ENCODE measurements around the gene MAGEF1. TPM values are rescaled to one million over a fixed set of nuclear protein-coding genes. Genes with fewer than 3 reads are reported as not detected.

Gene MAGEF1
- total RNA-seq, 4 donors from 2014 or later, result 10.3 to 16.5 (median 12.3) TPM

DNA sequence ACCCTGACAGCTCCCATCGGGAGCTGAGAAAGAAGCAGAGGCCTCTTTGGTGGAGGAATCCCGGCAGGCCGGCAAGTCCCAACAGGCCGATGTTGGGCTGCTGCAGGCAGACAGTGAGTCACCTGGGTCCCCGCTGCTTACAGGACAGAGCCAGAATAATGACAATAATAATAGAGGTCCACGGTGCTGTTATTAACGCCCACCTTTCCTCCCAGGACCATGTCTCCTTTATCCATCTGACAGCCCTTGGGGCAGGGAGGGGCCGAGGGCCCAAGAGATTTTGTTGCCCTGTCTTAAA, 29.3 kb upstream of the MAGEF1 start:
- no peak for TF ChIP-seq CTCF (IDR thresholded peaks at IDR 0.05; ENCODE audit: low read depth)

DNA sequence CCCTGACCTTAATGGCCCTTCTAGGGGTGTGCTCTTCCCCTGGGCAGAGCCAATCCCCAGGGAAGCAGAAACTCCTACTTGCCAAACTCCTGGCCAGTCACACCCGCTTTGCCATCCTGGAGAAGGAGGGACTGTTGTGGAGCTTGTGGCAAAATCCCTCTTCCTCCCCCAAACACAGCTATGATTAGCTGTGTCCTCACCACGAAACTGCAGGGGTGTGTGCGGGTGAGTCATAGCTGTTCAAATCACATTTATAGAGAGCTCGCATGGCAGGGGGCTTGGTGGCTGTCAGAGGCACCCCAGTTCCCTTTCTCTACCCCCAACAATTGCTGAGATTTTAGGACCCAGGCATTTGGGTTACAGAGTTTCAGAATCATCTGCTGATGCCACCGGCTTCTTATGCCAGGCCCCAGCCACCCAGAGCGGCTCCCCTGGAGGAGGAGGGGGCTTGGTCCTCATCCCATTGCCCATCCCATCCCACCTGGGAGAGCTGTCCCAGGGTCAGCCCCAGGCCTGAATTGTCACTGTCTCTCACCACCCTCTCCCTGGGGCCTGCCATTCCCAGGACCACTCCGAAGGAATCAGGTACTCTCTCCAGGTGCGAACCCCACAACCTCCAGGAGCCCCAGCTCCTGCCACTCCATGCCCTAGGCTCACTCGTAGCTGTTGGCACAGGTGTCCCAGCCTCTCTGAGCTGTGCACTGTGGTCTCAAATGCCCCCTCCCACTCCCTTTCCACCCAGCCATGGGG, 28.8 kb upstream of the MAGEF1 start:
- TF ChIP-seq CTCF (IDR thresholded peaks at IDR 0.05; ENCODE audit: low read depth), result no peak

DNA sequence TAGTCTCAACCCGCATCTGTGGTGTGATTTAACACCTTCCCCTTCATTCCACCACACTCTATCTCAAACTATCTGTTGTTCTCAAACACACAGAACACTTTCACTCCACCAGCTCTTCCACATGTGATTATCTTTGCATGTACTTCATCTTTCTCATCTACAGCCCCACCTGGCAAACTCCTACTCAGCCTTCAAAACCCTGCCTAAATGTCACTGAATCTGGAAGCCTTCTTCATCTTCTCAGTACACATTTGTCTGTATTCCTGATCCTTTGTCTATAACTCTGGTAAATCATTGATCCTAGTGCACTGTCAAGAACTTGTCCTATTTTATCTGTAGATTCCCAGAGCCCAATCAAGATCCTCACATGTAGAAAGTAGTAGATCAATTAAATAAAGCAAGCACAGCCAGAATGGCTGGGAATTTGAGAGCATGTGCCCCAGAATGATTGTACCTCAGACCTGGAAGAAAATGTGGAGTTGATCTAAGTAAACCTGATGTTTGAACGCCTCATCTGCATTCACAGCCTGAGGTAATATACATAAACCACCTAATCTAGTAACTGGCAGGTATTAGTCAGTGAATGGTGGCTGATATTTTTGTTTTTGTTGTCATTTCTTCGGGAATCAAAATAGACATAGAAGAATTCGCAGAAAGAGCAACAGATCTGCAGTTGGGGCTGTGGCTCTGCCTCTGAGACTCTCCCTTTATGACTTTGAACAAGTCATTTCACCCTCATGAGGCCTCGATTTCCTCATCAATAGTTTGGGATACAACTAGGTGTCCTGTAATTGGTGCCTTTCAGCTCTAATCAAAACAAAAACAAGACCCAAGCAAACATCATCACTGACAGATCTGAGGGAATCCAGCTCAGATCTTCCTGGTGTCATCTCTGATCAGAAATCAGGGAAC, 28.0 kb upstream of the MAGEF1 start:
- no peak for TF ChIP-seq CTCF (IDR thresholded peaks at IDR 0.05; ENCODE audit: low read depth)

DNA sequence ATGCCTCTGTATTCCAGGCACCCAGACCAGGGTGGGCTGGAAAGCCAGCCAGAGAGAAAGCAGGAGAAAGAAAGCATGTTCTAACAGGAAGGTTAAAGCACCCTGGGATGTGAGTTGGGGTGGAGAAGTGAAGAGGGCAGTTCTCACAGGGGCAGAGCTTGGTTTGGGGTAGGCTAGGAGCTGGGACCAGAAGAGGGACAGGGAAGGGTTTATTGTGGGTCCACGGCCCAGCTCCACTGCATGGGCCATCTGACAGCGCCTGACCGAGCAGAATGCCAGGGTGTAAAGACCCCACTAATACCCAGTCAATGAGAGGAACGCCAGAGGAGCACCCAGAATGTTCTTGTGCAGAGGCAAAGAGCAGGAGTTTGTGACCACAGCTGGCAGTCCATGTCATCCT, 27.1 kb upstream of the MAGEF1 start:
- no peak for TF ChIP-seq CTCF (IDR thresholded peaks at IDR 0.05; ENCODE audit: low read depth)

DNA sequence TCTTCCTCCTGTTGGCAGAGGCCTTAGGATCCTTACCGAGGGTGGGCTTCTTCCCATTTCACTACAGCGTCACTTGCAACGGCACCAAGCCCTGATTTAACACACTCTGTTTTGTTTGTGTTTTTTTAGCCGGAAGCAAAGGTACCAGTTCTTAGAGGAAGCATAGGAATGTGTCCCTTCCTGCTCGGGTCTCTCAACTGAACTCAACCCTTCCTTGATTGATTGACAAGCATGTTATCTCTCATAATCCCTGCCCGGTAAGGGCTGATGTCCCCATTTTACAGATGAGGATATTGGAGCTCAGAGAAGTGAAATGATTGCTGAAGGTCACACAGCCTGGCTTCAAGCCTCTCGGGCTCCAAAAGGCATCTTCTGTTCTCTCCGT, 26.6 kb upstream of the MAGEF1 start:
- no peak for TF ChIP-seq CTCF (IDR thresholded peaks at IDR 0.05; ENCODE audit: low read depth)

GRCh38 chr3:184737641-184738505, 26.0 kb upstream of the MAGEF1 start:
- no peak for TF ChIP-seq CTCF (IDR thresholded peaks at IDR 0.05; ENCODE audit: low read depth)

DNA sequence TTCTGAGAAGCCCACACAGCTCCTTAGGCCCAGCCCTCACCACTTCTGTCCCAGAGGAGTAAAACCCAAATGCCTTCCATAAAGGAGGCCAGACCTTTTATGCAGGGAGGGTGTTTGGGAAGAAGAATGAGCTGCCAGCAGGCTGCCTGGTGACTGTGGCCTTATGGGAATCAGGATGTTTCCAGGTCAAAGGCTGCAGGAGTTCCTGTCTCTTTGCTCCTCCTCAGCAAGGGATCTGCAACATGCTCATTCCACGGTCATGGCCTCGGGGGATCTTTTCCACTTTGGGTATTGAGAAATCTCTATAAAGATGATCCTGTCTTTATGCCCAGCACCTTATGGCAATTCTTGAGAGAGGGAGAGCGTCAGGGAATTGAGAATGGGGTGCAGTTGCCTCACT, 25.2 kb upstream of the MAGEF1 start:
- TF ChIP-seq CTCF (IDR thresholded peaks at IDR 0.05; ENCODE audit: low read depth), result no peak
